A673 (cell line): Measurements from ENCODE around the gene POLD4.

Experiments used
- EZH2 ChIP-seq: fragments of 200-600 bp; sonication (generic); IDR thresholded peaks from 2 replicates; pipeline ENCODE4 v1.6.1; 2017; ENCODE audit warnings: borderline replicate concordance, low read depth, mild to moderate bottlenecking, mixed read lengths, antibody characterized with exemption, low read length; ENCODE audit not compliant: poor library complexity, severe bottlenecking
- TF ChIP-seq, protein P1 (sequence below): fragments of 300-800, 200-600 bp; sonication (generic); conservative IDR thresholded peaks from 2 replicates; pipeline ENCODE4 v1.5.1; 2017; ENCODE audit warnings: low read depth, mild to moderate bottlenecking, antibody characterized with exemption, low read length, moderate library complexity, mixed read lengths

GRCh38 chr11:67349928-67350465, 3.3 kb downstream of the POLD4 start:
- TF ChIP-seq, protein P1, sequence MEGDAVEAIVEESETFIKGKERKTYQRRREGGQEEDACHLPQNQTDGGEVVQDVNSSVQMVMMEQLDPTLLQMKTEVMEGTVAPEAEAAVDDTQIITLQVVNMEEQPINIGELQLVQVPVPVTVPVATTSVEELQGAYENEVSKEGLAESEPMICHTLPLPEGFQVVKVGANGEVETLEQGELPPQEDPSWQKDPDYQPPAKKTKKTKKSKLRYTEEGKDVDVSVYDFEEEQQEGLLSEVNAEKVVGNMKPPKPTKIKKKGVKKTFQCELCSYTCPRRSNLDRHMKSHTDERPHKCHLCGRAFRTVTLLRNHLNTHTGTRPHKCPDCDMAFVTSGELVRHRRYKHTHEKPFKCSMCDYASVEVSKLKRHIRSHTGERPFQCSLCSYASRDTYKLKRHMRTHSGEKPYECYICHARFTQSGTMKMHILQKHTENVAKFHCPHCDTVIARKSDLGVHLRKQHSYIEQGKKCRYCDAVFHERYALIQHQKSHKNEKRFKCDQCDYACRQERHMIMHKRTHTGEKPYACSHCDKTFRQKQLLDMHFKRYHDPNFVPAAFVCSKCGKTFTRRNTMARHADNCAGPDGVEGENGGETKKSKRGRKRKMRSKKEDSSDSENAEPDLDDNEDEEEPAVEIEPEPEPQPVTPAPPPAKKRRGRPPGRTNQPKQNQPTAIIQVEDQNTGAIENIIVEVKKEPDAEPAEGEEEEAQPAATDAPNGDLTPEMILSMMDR, result no peak
- TF ChIP-seq EZH2, result no peak
